ENCODE data around the gene RAB4A.

Gene RAB4A

DNA sequence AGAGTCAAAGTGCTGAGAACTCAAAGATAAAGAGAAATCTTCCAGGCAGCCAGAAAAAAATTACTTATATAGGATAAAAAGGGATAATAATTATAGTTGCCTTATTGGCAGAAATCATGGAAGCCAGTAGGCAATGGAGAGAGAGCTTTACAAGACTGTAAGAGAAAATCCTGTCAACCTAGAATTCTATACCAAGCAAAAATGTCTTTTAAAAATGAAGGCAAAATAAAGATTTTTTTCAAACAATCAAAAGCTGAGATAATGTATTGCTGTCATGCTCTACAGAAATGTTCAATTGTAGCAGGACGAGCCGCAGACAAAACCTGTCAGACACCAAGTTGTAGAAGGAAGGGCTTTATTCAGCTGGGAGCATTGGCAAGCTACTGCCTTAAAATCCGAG is 26.8 kb upstream of the RAB4A start:
- DNase-seq (ENCODE audit: low read depth): no peak

DNA sequence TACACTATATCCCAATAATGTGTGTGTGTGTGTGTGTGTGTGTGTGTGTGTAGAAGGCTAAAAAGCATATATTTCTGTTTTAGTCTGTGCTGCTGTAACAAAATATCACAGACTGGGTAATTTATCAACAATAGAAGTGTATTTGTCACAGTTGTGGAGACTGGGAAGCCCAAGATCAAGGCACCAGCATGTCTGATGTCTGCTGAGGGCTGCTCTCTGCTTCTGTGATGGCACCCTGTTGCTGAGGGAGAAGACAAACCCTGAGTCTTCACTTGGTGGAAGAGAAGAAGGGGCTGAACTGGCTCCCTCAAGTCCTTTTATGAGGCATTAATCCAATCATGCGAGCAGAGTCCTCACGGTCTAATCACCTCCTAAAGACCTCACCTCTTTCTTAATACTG is 23.0 kb upstream of the RAB4A start:
- DNase-seq (ENCODE audit: low read depth): no peak

DNA sequence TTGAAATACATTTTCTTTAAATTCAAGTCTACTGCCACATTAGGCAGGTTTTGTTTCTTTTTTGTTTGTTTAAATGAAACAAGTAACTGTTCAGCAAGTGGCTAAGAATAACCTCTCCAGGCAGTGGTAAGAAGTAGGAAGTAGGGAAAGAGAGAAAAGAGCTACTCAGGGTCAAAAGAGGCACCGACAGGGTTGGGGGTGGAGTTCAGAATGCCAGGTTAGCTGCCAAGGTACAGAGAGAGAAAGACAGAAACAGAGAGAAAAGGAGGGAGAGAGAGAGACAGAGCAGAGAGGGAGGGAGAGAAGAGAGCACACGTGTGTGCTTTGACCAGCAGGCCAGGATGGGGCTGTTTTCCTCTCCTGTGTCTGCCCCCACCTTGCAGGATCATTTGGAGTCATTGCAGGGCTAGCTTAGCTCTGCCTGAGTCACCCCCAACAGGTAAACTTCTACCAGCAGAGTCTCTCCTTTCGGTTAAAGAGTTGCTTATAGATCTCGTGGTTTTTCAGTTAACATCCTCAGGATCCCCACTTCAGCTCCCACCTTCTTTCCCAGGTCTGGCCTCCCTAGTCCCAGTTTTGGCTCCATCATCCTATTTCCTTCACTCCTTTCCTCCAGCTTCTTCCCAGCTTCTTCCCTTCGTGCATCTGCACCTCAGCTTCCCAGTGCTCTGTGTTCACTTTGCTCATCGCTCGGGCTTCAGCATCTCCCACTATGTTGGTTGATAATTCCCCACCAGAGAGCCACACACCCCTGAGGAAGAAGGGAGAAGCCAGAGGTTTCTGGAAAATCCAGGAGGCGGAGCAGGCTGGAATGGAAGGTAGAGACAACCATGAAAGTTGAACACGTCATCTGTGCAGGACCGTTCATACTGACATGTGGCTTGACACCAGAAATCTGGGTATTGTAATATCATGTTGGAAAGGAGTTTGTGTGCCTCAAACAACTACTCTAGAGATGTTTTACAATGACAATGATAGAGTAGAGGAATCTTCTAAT is 21.8 kb upstream of the RAB4A start:
- DNase-seq (ENCODE audit: low read depth): no peak

DNA sequence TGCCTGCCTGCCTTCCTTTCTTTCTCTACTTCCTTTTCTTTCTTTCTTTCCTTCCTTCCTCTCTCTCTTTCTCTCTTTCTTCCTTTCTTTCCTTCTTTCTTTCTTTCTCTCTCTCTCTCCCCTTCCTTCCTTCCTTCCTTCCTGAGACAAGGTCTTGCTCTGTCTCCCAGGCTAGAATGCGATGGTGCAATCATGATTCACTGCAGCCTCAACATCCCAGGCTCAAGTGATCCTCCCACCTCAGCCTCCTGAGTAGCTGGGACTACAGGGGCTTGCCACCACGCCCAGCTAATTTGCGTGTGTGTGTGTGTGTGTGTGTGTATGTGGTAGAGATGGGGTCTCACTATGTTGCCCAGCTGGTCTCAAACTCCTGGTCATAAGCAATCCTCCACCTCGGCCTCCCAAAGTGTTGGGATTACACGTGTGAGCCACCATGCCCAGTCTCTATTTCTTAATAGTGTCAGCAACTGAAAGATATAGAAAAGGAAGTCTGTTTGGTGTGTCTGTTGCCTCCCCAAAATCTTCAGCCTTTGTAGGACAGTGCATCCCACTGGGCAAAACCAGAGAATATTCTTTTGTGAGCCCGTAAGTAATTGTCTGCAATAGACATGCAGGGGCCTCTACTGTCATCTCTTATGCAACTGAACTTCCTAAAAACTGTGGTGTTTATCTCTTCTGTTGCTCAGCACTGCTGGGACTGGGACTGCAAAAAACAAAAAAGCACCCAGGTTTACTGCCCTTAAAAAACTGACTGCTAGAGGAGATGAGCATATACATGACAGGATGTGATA is 20.9 kb upstream of the RAB4A start:
- DNase-seq (ENCODE audit: low read depth): no peak

DNA sequence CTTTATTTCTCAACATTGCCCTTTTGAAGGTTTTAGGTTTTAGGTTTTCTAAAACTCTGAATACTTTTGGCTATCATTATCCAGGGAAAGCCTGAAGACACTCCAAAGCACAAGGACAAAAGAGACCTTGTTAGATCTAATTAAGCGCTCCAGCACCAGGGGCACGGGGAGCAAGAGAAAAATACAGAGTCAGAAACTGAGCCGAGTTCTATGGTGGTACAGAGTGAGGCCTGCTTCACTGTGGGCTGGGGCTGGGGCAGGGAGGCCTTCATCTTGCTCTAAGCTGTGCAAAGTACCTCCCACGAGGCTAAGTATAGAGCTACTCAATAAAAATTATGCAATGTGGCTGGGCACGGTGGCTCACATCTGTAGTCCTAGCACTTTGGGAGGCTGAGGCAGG is 19.7 kb upstream of the RAB4A start:
- DNase-seq (ENCODE audit: low read depth): no peak

DNA sequence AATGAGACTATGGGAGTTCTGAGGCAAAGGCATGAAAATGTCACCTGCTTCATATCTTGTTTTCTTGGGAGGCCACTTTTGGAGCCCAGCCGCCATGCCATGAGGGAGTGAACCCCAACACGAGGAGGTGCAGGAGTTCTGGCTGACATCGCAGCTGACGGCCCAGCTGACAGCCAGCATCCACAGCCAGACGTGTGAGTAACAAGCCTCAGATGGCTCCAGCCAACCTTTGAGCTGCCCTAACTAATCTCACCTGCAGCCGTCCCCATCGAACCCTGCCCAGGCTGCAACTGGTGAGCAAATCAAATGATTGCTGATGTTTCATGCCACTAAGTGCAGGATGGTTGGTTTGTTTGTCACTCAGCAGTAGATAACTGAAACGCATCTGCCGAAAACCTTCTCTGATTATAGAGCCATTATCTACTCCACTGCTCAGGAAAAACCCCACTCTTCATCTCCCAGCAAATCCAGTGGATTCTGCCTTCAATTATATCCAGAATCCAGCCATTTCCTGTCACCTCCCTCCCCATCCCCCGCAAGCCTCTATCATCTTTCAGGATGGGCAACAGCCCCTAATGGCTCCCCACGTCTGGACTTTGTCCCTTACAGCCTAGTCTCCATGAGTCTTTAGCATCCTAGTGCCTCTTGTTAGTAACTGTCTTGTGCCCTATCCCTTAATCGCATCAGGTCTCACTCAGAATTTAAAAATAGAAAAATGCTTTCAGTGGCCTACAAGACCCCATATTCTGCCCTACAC is 18.5 kb upstream of the RAB4A start:
- DNase-seq (ENCODE audit: low read depth): no peak

DNA sequence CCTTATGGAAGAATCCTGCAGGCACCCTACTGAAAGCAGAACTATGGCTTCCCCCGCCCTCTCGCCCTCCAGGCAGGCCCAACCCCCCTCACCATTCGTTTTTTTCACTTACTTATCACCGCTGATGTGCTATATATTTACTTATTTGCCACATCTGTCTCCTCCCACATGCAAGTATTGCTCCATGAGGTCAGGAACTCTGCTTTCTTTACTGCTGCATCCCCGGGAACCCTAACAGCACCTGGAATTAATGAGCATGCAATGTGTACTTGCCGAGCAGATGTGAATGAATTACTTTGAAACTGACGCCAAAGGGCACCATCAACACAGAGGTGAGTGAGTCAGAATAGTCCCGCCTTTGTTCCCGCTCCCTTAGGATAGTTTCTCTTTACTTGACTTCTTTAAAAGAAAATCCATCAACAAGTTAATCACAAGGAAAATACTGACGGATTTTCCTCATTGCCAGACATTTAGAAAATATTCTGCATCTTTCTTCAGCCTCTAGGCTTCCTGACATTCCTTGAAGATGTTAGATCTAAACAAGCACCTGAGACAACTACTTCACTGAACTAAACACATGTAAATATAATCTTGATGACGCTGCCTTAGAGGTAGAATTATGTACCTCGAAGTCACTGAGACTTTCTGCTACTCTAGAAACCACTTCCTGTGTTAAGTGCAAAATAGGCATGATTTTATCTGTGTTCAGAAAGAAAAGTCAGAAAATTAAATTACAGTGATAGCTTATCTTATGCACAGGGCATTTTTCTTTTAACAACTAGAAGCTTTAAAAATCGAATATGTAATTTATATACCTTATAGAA is 17.5 kb upstream of the RAB4A start:
- DNase-seq (ENCODE audit: low read depth): no peak

DNA sequence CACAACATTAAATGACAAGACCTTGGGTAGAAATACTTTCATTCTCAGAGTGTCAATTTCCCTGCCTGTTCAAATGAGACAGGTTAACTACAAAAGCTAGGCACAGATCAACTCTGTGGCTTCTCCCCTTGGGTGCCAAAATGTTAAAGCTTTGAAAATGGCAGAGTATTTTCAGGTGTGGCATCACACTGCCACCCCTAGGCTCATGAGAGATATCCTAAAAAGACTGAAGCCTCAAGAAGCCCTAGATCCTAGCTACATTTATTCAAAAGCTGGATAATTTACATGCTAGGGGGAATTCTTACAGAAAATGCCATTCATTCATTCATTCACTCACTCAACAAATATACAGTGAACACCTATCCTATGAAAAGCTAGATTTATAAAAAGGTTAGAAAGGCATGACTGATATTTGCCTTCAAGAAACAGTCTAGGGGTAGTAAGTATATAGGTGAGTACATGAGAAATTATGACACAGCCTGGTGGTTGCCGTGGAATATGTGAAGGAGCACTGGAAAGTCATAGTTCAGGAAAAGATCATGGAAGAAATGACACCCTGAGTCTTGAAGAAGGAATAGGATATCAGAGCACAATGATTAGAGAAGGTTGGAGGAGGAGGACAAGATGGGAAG is 15.9 kb upstream of the RAB4A start:
- no peak for DNase-seq (ENCODE audit: low read depth)

DNA sequence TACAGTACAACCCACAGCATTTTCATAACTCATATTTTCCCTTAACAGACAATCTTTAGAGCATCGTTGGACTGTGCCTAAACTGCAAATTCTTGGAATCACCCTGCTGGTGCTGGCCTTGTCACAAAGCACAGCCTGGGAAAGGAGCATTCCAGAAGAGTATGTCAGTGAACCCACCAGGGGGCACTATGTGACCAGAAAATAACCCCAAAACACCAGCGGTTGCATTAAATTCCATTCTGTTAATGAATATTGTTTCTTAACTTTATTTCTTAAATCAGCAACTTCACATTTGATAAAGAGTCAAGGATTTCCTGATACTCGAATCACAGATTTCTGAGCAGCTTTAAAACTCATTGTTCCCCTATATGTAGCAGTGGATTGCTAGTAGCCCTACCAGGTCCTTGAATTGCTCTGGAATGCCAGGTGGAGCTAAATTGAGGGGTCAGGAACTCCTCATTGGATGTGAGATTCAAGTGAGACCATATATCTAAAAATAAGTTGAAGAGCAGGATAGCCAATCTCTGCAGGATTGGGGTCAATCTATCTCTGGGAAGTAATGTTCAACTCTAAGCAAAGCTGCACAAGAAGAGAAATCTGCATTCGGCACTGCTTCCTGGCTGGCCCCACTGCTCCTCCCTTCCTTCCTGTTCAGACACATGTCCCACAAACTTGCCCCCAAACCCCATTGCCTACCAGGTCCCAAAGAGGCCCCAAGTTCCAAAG is 12.7 kb upstream of the RAB4A start:
- peak; percentile 48 for DNase-seq (ENCODE audit: low read depth)

DNA sequence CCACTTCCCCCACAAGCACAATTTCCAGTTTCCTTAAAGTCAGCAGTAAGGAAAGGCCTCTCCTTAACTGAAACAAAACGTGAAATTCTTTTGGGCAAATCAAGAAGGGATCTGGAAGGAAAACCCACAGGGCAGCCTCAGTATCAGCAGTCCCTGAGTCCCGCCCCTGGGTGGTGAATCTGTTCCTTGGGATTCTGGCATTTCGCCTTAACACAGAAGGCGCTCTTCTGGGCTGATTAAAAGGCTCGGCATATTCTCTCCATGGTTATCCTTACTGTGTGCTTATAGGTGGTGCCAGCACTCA is 12.2 kb upstream of the RAB4A start:
- DNase-seq (ENCODE audit: low read depth): no peak

DNA sequence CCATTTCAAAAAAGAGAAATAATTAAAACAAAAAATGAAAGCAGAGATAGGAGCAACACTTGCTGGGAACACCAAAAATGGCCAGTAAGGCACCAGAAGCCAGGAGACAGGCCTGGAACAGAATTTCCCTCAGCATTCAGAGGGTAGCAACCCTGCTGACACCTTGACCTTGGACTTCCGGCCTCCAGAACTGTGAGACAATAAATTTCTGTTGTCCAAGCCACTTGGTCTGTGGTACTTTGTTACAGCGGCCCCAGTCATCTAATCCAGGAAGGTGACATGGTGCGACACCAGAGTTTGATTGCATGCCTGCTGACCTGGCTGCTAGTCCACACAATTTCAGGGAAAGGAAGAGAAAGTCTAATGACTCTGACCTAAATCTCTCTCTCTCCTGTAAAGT is 10.6 kb upstream of the RAB4A start:
- no peak for DNase-seq (ENCODE audit: low read depth)

DNA sequence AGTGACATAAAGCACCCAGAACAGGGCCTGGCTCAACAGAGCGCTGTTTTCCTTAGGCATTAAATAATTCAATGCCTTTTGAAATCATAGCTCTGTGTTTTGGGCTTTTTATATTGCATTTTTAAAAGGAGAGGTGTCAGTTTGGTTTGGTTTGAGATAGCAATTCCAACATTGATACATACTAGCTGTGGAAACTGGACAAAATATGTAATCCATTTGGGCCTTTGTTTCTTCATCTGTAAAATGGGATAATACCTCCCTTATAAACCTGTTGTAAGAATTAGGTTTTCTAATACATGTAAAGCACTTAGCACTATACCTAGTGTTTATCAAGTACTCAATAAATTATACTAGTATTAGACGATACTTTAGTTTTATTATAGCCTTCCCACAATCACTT is 8.7 kb upstream of the RAB4A start:
- no peak for DNase-seq (ENCODE audit: low read depth)

DNA sequence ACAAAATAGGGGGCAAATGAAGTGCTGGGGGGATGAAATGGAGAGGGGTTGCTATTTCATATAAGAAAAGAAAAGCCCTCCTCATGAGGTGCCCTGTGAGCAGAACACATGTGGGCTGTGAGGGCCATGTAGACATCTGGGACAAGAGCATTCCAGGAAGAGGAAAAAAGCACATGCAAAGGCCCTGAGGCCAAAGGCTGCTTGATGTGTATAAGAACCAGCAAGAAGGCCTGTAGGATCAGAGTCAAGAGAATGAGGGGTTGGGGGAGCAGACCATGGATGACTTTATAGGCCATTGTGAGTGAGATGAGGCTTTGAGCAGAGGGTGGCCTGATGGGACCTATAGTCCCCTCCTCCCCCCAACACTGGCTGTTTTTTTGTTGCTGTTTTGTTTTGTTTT is 7.7 kb upstream of the RAB4A start:
- no peak for DNase-seq (ENCODE audit: low read depth)

DNA sequence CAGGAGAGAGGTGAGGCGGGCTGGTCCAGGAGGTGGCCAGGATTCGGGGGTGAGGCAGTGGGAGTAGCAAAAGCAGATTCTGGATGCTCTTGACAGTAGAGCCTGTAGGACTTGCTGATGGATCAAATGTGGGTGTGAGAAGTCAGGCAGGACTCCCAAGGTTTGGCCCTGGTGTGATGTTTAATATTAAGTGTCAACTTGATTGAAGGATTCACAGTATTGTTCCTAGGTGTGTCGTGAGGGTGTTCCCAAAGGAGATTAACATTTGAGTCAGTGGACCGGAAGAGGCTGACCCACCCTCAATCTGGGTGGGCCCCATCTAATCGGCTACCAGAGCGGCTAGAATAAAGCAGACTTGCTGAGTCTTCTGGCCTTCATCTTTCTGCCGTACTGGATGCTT is 6.8 kb upstream of the RAB4A start:
- no peak for DNase-seq (ENCODE audit: low read depth)

DNA sequence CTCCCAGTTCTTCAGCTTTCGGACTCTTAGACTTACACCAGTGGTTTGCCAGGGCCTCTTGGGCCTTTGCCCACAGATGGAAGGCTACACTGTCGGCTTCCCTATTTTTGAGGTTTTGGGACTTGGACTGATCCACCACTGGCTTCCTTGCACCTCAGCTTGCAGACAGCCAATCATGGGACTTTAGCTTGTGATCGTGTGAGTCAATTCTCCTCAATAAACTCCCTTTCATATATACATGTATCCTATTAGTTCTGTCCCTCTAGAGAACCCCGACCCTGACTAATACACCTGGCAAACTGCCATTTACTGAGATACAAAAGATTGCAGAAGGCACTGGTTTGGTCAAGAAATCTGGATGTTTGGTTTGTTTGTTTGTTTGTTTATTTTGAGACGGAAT is 6.4 kb upstream of the RAB4A start:
- DNase-seq (ENCODE audit: low read depth): no peak

DNA sequence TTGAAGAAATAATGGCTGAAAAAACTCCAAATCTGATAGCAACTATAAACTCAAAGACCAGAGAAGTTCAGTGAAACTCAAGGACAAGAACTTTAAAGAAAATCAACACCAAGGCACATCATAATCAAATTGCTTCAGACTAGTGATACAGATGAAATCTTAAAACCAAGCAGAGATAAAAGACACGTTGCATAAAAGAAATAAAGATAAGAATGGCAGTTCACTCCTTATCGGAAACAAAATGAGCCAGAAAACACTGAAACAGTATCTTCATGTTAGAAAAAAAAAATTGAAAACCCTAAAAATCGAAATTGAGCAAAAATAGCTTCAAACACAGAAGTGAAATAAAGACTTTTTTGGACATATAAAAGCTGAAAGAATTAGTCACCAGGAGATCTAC is 4.6 kb upstream of the RAB4A start:
- no peak for DNase-seq (ENCODE audit: low read depth)

DNA sequence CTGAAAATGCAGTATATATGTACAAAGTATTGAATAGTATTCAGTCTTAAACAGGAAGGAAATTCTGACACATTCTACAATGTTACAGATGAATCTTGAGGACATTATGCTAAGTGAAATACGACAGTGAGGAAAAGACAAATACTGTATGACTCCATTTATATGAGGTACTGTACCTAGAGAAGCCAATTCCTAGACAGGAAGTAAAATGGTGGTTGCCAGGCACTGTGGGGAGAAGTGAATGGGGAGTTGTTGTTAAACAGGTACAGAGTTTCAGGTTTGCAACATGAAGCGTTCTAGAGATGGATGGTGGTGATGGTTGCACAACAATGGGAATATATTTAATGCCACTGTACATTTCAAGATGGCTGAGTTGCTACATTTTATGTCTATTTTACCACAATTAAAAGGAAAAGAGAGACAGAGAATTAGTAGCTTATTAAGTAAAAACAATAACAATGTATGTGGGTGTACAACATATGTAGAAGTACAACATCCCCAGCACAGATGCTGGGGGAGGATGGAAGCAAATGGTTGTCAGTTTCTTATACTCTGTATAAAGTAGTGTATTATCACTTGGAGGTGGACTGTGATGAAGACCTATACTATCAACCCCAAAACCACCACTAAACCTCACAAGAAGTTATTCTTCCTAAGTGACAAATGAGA is 3.9 kb upstream of the RAB4A start:
- DNase-seq (ENCODE audit: low read depth): no peak

DNA sequence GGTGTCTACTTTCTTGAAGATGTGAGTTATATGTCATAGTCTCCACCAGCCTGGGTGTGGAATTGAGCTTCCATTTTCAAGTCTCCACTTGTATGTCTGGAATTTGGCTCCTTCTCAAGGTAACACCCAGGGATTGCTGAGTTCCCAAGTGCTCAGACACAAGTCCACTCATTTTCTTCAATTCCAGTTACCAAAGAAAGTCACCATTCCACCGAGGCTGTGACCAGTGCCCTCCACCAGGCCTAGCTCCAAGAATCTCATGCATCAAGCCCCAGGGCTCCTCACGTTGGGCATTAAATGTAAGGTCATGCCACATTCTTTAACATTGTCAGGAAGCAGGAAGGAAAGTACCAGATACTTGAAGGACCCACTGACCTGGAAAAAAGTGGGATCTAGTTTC is 2.4 kb upstream of the RAB4A start:
- no peak for DNase-seq (ENCODE audit: low read depth)

DNA sequence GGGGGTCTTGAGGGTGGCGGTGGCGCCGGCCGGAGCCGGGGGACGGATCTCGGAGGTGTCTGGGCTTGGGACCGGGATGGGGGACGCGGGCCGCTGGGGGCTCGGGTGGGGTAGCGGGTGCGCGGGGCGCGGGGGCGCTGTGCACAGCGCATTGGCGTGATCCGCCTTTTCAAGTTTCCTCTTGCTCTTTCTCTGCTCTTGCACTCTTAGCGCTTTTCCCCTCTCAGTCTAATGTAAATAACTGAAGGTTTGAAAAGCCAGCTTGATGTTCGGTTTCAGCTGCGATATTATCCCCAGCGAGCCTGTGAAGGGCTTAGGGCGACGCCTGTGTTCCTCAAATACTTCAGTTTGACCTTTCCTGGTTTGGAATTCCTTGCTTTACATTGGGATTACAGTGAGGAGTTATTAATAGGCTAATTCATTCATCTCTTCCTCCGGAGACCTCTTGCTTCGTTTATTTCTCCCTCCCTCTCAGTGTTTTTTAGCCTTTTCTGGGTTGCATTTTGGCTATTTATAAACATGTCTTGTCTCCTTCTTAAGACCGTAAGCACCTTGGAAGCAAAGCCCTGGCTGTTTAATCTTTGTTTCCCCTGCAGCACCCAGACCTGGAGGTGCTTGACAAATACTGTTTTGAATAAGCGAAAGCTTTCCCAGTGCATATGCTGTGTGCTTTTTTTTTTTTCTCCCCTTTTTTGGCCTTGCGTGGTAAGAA is 693 bp downstream of the RAB4A start:
- DNase-seq (ENCODE audit: low read depth): no peak

All from stimulated activated CD8-positive, alpha-beta memory T cell treated with anti-CD3 and anti-CD28 coated beads, Interleukin-12 subunit alpha, Interleukin-12 subunit beta, amount 100 ng/mL, for 1 hour (primary cell).